ENCODE measurements around the gene UPF2. TPM values are rescaled to one million over a fixed set of nuclear protein-coding genes. Genes with fewer than 3 reads are reported as not detected.

UPF2 gene
- total RNA-seq, 1 donor = 19.0 TPM

- no peak for TF ChIP-seq CTCF (IDR thresholded peaks at IDR 0.05; ENCODE audit: insufficient read depth, low read depth, low read length)
- H3K4me3 ChIP-seq (ENCODE audit: low read depth, low read length) = no peak overlapping the region
- DNase-seq (ENCODE audit: low read depth) = no peak
These were observed 80.4 kb downstream of the UPF2 start for GRCh38 chr10:11962176-11962575.

- DNase-seq (ENCODE audit: low read depth) = no peak
- no peak overlapping the region for H3K4me3 ChIP-seq (ENCODE audit: low read depth, low read length)
- no peak for TF ChIP-seq CTCF (IDR thresholded peaks at IDR 0.05; ENCODE audit: insufficient read depth, low read depth, low read length)
These were observed 80.8 kb downstream of the UPF2 start for GRCh38 chr10:11961771-11962170.

- DNase-seq (ENCODE audit: low read depth) = peak; percentile 3
- no peak for TF ChIP-seq CTCF (IDR thresholded peaks at IDR 0.05; ENCODE audit: insufficient read depth, low read depth, low read length)
- H3K4me3 ChIP-seq (ENCODE audit: low read depth, low read length) = no peak overlapping the region
These were observed 82.6 kb downstream of the UPF2 start for GRCh38 chr10:11959966-11960365.

- H3K4me3 ChIP-seq (ENCODE audit: low read depth, low read length) = no peak overlapping the region
- TF ChIP-seq CTCF (IDR thresholded peaks at IDR 0.05; ENCODE audit: insufficient read depth, low read depth, low read length) = no peak
- no peak for DNase-seq (ENCODE audit: low read depth)
These were observed 83.7 kb downstream of the UPF2 start for GRCh38 chr10:11958956-11959355.

- TF ChIP-seq CTCF (IDR thresholded peaks at IDR 0.05; ENCODE audit: insufficient read depth, low read depth, low read length) = no peak
- no peak overlapping the region for H3K4me3 ChIP-seq (ENCODE audit: low read depth, low read length)
- no peak for DNase-seq (ENCODE audit: low read depth)
These were observed 90.9 kb downstream of the UPF2 start for GRCh38 chr10:11951695-11952094.

- no peak for TF ChIP-seq CTCF (IDR thresholded peaks at IDR 0.05; ENCODE audit: insufficient read depth, low read depth, low read length)
- DNase-seq (ENCODE audit: low read depth) = no peak
- H3K4me3 ChIP-seq (ENCODE audit: low read depth, low read length) = no peak overlapping the region
These were observed 92.1 kb downstream of the UPF2 start for GRCh38 chr10:11950325-11951018.

- no peak for TF ChIP-seq CTCF (IDR thresholded peaks at IDR 0.05; ENCODE audit: insufficient read depth, low read depth, low read length)
These were observed 93.5 kb downstream of the UPF2 start for GRCh38 chr10:11949152-11949551.

More at GRCh38 chr10:11949152-11949551, 93.5 kb downstream of the UPF2 start:
- DNase-seq (ENCODE audit: low read depth) = no peak
- H3K4me3 ChIP-seq (ENCODE audit: low read depth, low read length) = no peak overlapping the region

Data from fibroblast of villous mesenchyme (primary cell).